Measurements from ENCODE around the gene INTS1.

Gene INTS1

DNA sequence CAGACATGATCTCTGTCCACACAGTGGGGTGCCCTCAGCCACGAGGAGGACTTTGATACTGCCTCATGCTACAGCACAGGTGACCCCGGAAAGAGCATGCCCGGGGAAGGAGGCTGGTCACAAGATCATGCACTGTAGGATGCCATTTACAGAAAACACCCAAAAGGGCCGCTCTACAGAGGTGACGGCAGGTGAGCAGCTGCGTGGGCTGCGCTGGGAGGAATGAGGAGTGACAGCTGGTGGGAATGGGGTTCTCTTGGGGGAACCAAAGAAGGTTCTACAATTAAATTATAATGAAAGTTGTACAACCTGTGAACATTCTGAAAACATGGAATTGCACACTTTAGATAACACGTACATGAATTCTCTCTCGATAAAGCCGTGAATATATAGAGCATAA lies 12.0 kb downstream of the INTS1 start:
- DNase-seq (ENCODE audit: low read depth, low spot score), result no peak

GRCh38 chr7:1490837-1491236 lies 13.4 kb downstream of the INTS1 start:
- no peak for DNase-seq (ENCODE audit: low read depth, low spot score)
- H3K27ac ChIP-seq, result no peak overlapping the region

More for the DNA sequence above, 12.0 kb downstream of the INTS1 start:
- no peak overlapping the region for H3K27ac ChIP-seq

GRCh38 chr7:1489336-1489735 lies 14.9 kb downstream of the INTS1 start:
- DNase-seq (ENCODE audit: low read depth, low spot score), result no peak
- no peak overlapping the region for H3K27ac ChIP-seq

- H3K27ac ChIP-seq, result no peak overlapping the region
- no peak for DNase-seq (ENCODE audit: low read depth, low spot score)
Measured at GRCh38 chr7:1488016-1488415, 16.2 kb downstream of the INTS1 start.

GRCh38 chr7:1487466-1487865 lies 16.7 kb downstream of the INTS1 start:
- H3K27ac ChIP-seq, result no peak overlapping the region
- DNase-seq (ENCODE audit: low read depth, low spot score), result no peak

- H3K27ac ChIP-seq, result no peak overlapping the region
- no peak for DNase-seq (ENCODE audit: low read depth, low spot score)
Measured at GRCh38 chr7:1486571-1486970, 17.6 kb downstream of the INTS1 start.

- H3K27ac ChIP-seq, result no peak overlapping the region
- no peak for DNase-seq (ENCODE audit: low read depth, low spot score)
Measured at GRCh38 chr7:1485156-1485555, 19.0 kb downstream of the INTS1 start.

- H3K27ac ChIP-seq, result no peak overlapping the region
- no peak for DNase-seq (ENCODE audit: low read depth, low spot score)
Measured at GRCh38 chr7:1484569-1484968, 19.6 kb downstream of the INTS1 start.

- DNase-seq (ENCODE audit: low read depth, low spot score), result no peak
Measured at GRCh38 chr7:1483536-1484505, 20.4 kb downstream of the INTS1 start.

GRCh38 chr7:1483079-1483478 lies 21.1 kb downstream of the INTS1 start:
- no peak overlapping the region for H3K27ac ChIP-seq
- no peak for DNase-seq (ENCODE audit: low read depth, low spot score)

More at GRCh38 chr7:1483536-1484505, 20.4 kb downstream of the INTS1 start:
- no peak overlapping the region for H3K27ac ChIP-seq

GRCh38 chr7:1481300-1481699 lies 22.9 kb downstream of the INTS1 start:
- no peak overlapping the region for H3K27ac ChIP-seq

DNA sequence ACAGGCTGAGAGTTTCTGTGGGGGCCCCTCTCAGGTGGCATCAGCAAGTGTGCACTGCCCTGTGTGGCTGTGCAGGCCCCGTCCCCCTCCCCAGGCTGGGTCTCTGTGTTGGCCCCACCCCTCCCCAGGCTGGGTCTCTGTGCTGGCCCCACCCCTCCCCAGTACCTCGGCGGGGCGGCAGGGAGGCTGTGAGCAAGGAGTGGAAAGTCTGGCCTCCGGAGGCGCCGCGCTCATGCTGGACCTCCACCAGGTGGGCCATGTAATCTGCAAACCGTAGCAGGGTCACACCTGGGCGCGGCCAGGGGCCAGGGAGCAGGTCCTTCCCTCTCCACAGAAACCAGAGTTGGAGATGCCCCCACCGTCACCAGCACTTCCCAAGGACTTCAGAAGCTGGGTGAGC lies 23.5 kb downstream of the INTS1 start:
- no peak for DNase-seq (ENCODE audit: low read depth, low spot score)
- H3K27ac ChIP-seq, result no peak overlapping the region

More at GRCh38 chr7:1481300-1481699, 22.9 kb downstream of the INTS1 start:
- DNase-seq (ENCODE audit: low read depth, low spot score), result no peak

DNA sequence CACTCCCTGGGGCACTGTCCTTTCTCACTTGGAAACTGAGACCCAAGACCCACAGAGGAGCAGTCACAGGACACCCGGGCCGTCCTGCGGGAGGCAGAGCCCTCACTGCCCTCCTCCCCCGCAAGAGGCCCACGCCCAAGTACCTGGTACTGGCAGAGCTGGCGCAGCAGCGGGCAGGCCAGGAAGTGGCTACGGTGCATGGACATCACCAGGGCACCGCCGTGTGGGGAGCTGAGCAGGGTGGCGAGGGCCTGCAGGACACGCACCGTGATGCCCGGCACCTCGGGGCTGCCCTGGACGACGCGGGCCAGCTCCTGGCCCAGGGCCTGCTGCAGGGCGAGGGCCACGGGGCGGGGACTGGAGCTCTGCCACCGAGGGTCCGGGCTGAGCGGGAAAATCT lies 24.9 kb downstream of the INTS1 start:
- no peak for DNase-seq (ENCODE audit: low read depth, low spot score)

GRCh38 chr7:1478480-1478879 lies 25.7 kb downstream of the INTS1 start:
- no peak overlapping the region for H3K27ac ChIP-seq
- DNase-seq (ENCODE audit: low read depth, low spot score), result no peak

More for the DNA sequence above, 24.9 kb downstream of the INTS1 start:
- no peak overlapping the region for H3K27ac ChIP-seq

- no peak for DNase-seq (ENCODE audit: low read depth, low spot score)
- no peak overlapping the region for H3K27ac ChIP-seq
Measured at GRCh38 chr7:1476859-1477258, 27.3 kb downstream of the INTS1 start.

GRCh38 chr7:1475991-1476390 lies 28.2 kb downstream of the INTS1 start:
- no peak for DNase-seq (ENCODE audit: low read depth, low spot score)
- no peak overlapping the region for H3K27ac ChIP-seq

- no peak overlapping the region for H3K27ac ChIP-seq
- no peak for DNase-seq (ENCODE audit: low read depth, low spot score)
Measured at GRCh38 chr7:1475393-1475792, 28.8 kb downstream of the INTS1 start.

DNA sequence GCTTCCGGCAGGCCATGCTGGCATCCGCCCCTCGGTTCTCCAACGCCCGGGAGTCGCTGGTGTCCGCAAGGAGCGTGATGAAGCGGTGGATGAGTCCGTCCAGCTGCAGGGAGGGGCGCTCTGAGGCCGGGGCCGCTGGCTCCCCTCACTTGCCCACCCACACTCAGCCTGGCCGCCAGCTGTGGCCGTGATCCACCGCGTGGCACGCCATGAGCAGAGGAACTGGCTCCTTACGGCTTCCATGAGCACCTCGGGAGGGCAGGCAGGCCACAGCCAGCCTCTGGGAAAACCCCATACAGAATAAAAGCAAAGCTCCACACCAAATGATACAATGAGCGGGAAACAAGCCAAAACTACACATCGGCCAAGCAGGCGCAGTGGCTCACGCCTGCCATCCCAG lies 29.5 kb downstream of the INTS1 start:
- H3K27ac ChIP-seq, result peak overlapping the region; percentile 20

GRCh38 chr7:1473864-1474512 lies 30.2 kb downstream of the INTS1 start:
- DNase-seq (ENCODE audit: low read depth, low spot score), result peak; percentile 62
- peak overlapping the region; percentile 20 for H3K27ac ChIP-seq

More for the DNA sequence above, 29.5 kb downstream of the INTS1 start:
- DNase-seq (ENCODE audit: low read depth, low spot score), result no peak

DNA sequence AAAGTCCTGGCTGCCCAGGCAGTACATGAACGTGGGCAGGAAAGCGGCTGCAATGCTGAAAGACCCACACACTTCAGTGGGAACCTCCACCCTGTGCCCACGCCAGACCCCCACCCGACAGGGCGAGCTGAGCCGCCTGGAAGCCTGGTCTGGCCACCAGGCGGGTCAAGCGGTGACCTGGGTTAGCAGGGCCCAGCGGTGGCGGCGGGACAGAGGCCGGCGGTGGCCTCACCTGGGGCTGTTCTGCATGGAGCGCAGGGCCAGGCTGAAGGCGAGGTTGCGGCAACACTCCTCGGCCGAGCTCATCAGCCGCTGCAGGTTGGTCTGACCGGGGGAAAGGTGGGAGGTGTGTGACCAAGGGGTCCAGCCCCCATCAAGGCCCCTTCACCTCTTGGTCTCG lies 33.3 kb downstream of the INTS1 start:
- no peak for DNase-seq (ENCODE audit: low read depth, low spot score)
- no peak overlapping the region for H3K27ac ChIP-seq

DNA sequence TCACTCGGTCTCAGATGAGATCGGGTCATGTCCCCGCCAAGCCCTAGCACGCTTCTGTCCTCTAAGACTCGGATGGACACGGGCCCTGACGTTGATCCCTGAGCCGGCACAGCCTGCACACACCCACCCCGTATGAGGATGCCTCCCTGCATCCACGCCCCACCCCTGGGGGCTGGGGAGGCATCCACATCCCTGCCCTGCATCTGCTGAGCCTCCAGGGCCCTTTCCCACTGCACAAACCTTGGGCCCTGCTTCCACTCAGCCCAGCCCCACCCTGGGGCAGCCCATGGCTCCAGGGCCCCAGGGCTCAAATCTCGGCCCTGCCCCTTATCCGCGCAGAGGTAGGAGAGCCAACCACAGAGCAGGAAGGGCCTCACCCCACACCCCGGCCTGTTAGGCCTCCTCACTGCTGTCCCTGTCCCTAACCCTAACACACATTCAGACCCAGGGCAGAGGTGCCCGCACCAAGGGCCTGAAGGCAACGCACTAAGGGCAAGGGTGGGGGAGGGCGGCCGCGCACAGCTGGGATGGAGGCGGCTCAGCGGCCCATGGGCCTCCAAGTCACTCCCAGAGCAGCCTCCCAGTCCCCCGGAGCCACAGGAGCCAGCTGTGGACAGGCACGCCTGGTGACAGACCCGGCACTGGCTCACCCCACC lies 35.4 kb downstream of the INTS1 start:
- DNase-seq (ENCODE audit: low read depth, low spot score), result no peak
- no peak overlapping the region for H3K27ac ChIP-seq

Measured in epithelial cell of prostate (primary cell).